ENCODE results near the gene PSME2. TPM values are rescaled to one million over a fixed set of nuclear protein-coding genes. Genes with fewer than 3 reads are reported as not detected.

The PSME2 gene
- total and polyA plus RNA-seq, 2 of the 13 experiments (the other 11 are each of a cell fraction or from before 2014, with no cell fraction given): 332 to 716 TPM

DNA sequence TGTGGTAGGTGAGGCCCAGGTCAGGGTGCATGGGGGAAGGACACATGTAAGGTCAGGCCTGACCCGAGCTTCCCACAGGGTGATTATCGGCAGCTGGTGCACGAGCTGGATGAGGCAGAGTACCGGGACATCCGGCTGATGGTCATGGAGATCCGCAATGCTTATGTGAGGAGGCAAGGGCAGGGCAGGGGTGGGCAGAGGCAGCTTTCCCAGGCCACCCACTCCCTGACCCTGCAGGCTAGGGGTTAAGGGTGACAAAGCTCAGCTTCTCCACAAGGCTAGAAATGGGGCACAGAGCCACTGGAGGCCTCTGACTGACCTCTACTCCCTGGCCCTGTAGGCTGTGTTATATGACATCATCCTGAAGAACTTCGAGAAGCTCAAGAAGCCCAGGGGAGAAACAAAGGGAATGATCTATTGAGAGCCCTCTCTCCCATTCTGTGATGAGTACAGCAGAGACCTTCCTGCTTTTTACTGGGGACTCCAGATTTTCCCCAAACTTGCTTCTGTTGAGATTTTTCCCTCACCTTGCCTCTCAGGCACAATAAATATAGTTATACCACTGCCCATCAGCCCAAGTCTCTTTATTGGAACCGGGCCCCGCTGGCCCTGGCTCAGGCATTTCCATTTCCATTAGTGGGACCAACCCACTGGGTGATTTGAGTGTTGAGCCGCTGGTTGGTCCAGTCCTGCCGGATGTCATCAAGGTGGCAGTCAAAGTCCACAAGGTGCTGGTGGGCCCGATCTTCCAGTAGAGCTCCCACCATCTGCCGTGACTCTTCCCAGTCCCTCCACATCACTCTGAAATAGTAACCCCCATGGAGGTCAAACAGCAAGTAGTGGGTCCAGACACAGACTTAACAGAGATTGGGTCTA lies 7.8 kb downstream of the PSME2 start (continued):
- TF ChIP-seq, protein P1, sequence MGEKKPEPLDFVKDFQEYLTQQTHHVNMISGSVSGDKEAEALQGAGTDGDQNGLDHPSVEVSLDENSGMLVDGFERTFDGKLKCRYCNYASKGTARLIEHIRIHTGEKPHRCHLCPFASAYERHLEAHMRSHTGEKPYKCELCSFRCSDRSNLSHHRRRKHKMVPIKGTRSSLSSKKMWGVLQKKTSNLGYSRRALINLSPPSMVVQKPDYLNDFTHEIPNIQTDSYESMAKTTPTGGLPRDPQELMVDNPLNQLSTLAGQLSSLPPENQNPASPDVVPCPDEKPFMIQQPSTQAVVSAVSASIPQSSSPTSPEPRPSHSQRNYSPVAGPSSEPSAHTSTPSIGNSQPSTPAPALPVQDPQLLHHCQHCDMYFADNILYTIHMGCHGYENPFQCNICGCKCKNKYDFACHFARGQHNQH (CRISPR knock-in tag; IDR thresholded peaks at IDR 0.05): 0 out of 2 replicates have a peak, but pooled peaks have one; percentile 1
- no peak for TF ChIP-seq ZNF335 (CRISPR knock-in tag; IDR thresholded peaks at IDR 0.05)
- no peak for TF ChIP-seq PHB2 (IDR thresholded peaks at IDR 0.05; ENCODE audit: partially characterized antibody)
- TF ChIP-seq AGO1 (IDR thresholded peaks at IDR 0.05; ENCODE audit: low read depth, low read length, poor library complexity, severe bottlenecking): peak; percentile 72
- no peak for TF ChIP-seq KDM4B (CRISPR knock-in tag; IDR thresholded peaks at IDR 0.05)
- no peak for TF ChIP-seq SMAD9 (CRISPR knock-in tag; IDR thresholded peaks at IDR 0.05)
- no peak for TF ChIP-seq KDM6A (CRISPR knock-in tag; IDR thresholded peaks at IDR 0.05; ENCODE audit: low read depth)
- TF ChIP-seq MYNN (CRISPR knock-in tag; IDR thresholded peaks at IDR 0.05; ENCODE audit: low read depth): no peak
- TF ChIP-seq SNAPC2 (CRISPR knock-in tag; IDR thresholded peaks at IDR 0.05): no peak
- no peak for TF ChIP-seq KDM5A (IDR thresholded peaks at IDR 0.05; ENCODE audit: borderline replicate concordance, low read length)
- TF ChIP-seq, protein P2, sequence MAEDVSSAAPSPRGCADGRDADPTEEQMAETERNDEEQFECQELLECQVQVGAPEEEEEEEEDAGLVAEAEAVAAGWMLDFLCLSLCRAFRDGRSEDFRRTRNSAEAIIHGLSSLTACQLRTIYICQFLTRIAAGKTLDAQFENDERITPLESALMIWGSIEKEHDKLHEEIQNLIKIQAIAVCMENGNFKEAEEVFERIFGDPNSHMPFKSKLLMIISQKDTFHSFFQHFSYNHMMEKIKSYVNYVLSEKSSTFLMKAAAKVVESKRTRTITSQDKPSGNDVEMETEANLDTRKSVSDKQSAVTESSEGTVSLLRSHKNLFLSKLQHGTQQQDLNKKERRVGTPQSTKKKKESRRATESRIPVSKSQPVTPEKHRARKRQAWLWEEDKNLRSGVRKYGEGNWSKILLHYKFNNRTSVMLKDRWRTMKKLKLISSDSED (CRISPR knock-in tag; IDR thresholded peaks at IDR 0.05): no peak
- TF ChIP-seq POGZ (CRISPR knock-in tag; IDR thresholded peaks at IDR 0.05): no peak
- TF ChIP-seq GATAD2A (CRISPR knock-in tag; IDR thresholded peaks at IDR 0.05): no peak
- TF ChIP-seq SRSF9 (IDR thresholded peaks at IDR 0.05; ENCODE audit: borderline replicate concordance, insufficient read depth, low read depth, low read length, poor library complexity, severe bottlenecking): no peak
- TF ChIP-seq, protein P3, sequence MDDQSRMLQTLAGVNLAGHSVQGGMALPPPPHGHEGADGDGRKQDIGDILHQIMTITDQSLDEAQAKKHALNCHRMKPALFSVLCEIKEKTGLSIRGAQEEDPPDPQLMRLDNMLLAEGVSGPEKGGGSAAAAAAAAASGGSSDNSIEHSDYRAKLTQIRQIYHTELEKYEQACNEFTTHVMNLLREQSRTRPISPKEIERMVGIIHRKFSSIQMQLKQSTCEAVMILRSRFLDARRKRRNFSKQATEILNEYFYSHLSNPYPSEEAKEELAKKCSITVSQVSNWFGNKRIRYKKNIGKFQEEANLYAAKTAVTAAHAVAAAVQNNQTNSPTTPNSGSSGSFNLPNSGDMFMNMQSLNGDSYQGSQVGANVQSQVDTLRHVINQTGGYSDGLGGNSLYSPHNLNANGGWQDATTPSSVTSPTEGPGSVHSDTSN (CRISPR knock-in tag; IDR thresholded peaks at IDR 0.05; ENCODE audit: borderline replicate concordance): no peak
- TF ChIP-seq ZNF17 (CRISPR knock-in tag; IDR thresholded peaks at IDR 0.05): no peak
- TF ChIP-seq GZF1 (CRISPR knock-in tag; IDR thresholded peaks at IDR 0.05): no peak
- TF ChIP-seq NFRKB (IDR thresholded peaks at IDR 0.05): no peak
- TF ChIP-seq ZNF124 (CRISPR knock-in tag; IDR thresholded peaks at IDR 0.05): no peak
- TF ChIP-seq ZNF205 (CRISPR knock-in tag; IDR thresholded peaks at IDR 0.05): no peak
- no peak for TF ChIP-seq ZNF629 (CRISPR knock-in tag; conservative IDR thresholded peaks at IDR 0.05)
- no peak for TF ChIP-seq HES4 (CRISPR knock-in tag; IDR thresholded peaks at IDR 0.05; ENCODE audit: borderline replicate concordance)
- no peak for TF ChIP-seq ZIK1 (CRISPR knock-in tag; IDR thresholded peaks at IDR 0.05; ENCODE audit: borderline replicate concordance, low read depth)
- no peak for TF ChIP-seq JUN (CRISPR knock-in tag; IDR thresholded peaks at IDR 0.05)
- no peak for TF ChIP-seq KLF9 (CRISPR knock-in tag; IDR thresholded peaks at IDR 0.05; ENCODE audit: low read depth)
- TF ChIP-seq MYC (CRISPR knock-in tag; IDR thresholded peaks at IDR 0.05; ENCODE audit: borderline replicate concordance): no peak; the same call in 1 of the 2 replicates
- no peak for TF ChIP-seq ZNF572 (CRISPR knock-in tag; IDR thresholded peaks at IDR 0.05)
- peak; percentile 77; the same call in 1 of the 2 replicates for TF ChIP-seq ZBTB34 (CRISPR knock-in tag; IDR thresholded peaks at IDR 0.05)
